HG03442 (cell line): ENCODE results near the gene CHD6.

Experiments used
- ATAC-seq: cut with Tn5 transposase; IDR thresholded peaks from one replicate; pipeline ENCODE4 v1.9.1; 2021; ENCODE audit warnings: mild to moderate bottlenecking, moderate library complexity; ENCODE audit not compliant: unreplicated experiment

CHD6 gene

DNA sequence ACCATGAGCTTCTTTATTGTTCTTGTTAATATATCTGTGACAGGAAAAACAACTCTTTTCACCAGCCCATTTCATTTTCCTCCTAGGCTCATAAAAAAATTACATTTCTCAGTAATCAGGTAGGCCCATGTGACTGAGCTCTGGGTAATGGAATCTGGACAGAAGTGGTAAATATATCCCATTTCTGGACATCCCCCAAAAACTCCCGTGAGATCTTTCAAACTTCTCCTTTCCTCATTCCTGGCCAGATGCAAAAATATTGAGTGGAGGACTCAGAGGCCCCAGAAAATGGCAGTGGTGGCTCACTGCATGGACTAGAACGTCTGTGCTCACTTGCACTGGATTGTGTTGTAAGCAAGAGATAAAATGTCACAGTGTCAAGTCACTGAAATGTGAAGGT, 3.8 kb upstream of the CHD6 start:
- no peak for ATAC-seq

DNA sequence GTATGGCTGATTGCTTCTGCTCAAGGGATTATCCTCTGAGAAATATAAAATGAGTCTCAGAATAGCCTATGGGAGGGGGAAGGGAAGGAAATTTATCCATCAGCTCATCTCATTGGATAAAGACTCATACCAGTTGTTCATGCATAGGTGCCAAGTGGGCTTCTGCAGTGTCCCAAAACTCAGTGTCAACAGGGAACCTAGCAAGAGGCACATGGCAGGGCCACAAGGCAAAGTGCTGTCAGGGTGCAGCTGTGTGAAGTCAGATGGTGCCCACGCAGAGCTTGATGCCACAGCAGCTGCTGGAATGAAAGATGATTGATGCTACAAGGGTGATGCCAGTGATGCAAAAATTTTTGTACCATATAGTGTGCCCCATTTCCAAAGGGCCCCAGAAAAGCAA, 3.2 kb upstream of the CHD6 start:
- no peak for ATAC-seq

DNA sequence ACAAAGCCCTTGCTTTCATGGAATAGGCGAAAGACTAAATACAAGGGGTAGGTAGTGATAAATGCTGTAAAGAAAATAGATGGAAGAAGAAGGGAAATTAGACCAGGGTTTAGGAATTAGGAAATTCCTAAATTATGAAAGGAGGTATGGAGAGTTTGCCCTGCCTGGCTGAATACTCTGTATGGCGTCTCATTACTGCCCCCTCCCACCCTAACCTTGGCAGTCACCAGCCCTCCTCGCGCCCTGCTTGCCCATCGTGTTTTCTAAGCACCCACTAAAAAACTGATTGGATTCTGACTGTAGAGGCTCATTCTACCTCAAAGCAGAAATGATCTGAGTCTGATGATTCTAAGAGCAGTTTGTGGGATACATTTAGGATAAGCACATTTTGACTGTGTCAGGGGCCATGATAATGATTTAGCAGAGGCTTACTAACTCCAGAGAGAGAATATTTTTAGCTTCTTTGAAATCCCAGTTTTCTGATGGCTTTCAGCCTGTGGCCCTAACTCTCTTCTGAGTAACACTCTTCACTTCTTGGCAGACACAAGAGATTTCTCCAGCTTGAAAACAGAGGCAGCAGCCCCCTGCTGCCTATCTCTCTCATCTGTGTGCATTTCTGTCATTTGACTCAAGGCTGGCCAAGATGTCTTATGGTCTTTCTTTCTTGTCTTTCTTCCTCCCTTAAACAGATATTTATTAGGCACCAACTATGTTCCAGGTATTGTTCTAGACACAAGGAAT, 1.4 kb upstream of the CHD6 start:
- ATAC-seq, result no peak

- no peak for ATAC-seq
Measured at GRCh38 chr20:41618807-41619311, 682 bp upstream of the CHD6 start.

DNA sequence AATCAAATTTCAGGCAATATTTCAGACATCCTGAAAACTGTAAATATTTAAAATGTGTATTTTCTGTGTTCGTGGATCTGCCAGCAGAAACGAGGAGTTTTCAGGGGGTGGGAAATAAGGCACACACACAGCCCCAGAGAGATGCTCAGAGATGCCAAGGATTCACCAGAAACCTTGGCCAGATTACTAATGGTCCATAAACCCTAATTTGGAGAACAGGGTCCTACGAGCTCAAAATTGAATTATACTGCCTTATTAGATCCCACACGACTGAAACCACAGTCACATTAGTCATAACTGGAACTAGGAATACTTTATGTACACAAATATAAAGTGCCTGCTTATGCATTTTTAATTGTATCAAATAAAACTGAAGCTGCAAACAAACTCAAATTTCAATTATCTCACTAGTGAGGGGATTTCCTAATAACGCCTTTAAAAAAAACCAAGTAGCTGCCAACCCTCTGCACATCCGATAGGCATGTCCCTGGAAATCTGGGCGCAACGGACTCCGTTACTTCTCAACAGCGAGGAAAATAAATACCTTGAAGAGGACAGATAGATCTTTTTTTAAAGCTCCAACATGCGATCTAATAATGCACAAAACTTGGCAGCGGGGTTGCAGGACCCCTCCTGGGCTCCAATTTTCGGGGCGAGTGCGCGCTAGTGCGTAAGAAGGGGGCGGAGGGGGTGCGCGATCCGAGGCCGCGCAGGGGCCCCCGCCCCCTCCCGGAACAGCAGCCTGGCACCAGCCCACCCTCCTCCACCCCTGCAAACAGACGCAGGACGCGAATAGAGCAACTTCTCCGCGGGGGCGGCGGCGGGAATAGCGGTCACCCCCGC, 897 bp downstream of the CHD6 start:
- ATAC-seq, result peak; percentile 1

DNA sequence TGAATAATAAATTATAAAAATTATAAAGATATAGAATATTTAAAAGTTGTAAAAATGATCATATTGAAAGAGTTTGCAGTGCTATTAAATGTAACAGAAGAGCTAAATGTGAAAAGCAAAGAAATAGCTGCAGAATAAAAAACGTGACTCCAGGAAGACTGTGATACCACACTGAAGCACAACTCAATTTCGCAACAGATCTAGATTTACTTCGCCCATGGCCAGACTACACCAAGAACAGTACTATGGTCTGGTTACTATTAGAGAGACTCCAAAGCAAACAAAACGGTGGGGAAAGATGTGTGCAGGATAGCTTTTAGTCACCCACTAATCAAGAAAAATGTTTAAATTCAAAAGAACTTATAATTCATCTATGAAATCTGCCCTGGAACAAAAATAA, 1.9 kb downstream of the CHD6 start:
- ATAC-seq, result no peak

GRCh38 chr20:41615676-41616075, 2.5 kb downstream of the CHD6 start:
- no peak for ATAC-seq

GRCh38 chr20:41615110-41615509, 3.1 kb downstream of the CHD6 start:
- ATAC-seq, result no peak

DNA sequence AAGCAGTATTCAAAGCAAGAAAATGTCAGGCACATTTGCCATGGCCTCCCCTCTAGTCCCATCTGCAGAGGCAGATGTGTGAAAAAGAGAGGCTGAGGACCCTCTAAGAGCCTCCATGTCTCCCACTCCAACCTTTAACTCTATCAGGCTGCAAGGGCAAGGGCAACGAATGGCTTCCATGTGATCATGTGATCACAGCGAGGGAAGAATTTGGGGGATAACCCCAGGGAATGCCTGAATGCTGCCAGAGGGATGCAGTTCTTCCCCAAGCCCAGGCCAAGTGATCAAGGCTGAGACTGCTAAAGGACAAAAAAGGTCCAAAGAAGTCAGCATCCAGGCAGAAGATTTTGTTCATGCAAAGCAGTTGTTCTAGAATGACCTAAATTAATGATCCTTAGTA, 4.9 kb downstream of the CHD6 start:
- ATAC-seq, result no peak

DNA sequence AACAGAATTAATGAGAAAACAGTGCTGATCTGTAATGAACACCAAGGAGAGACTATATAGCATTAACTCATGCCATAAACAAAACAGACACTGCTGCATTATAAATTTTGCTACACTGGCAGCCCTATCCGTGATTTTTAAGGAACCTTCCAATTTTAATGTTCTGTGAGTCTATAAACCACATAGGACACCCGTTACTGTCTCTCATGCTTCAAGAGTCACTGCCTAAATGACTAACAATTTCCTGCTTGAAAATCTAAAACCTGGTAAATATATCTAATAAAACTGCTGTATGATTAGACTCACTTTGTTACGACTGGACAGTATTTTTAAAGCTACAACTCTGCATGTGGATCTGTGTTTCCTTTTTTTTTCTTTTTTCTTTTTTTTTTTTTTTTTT, 8.7 kb downstream of the CHD6 start:
- ATAC-seq, result no peak

- no peak for ATAC-seq
Measured at GRCh38 chr20:41608606-41609005, 9.6 kb downstream of the CHD6 start.

DNA sequence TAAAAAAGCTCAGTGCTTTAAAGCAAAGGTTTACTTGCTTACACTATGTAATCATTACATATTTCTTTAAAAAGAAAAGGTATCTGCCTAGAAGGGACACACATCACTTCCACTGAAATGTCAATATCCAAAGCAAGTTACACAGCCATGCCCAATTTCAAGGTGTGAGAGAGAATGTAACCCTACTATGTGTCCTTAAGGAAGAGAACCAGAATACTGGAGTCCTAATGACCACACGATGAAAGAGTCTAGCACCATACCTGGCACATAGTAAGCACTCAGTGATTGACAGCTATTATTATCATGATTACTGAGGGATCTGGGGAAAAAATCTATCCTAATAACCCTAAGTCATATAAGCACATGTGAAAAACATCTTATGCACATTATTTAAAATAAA, 10.4 kb downstream of the CHD6 start:
- ATAC-seq, result no peak

DNA sequence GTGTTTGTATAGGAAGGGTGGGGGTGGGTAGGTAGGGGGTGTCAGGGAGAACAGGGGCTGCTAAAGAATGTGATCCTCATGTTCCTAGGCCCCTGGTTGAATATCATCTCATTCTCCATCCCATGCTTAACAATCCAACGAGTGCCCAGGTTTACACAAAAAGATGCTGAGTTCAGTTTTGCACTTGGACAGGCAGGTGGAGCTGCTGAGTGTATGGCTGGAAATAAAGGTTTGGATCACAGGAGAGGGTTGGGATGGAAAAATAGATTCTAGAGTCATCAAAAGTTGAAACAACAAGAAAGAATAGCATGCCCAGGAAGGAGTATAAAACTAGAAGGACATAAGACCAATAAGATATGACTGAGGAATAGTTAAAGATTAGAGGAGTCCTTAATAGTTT, 14.2 kb downstream of the CHD6 start:
- ATAC-seq, result no peak

DNA sequence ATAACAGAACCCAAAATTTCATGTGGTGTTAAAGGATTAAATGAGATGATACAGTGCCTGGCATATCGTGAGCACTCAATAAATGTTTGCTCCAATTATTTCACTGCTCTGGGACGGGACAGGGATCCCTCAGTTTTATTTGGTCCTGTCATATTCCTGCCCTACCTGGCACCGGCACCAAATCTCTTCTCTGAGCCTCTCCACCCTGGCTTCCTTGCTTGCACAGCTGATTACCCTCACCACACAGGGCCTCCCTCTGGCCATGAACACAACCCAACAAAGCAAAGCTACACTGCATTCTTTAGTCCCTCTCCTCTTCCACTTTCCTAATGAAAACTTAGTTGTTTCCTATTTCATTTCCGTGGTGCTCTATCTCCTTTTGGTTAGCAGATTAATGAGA, 16.4 kb downstream of the CHD6 start:
- no peak for ATAC-seq

- ATAC-seq, result no peak
Measured at GRCh38 chr20:41600926-41601631, 17.1 kb downstream of the CHD6 start.

DNA sequence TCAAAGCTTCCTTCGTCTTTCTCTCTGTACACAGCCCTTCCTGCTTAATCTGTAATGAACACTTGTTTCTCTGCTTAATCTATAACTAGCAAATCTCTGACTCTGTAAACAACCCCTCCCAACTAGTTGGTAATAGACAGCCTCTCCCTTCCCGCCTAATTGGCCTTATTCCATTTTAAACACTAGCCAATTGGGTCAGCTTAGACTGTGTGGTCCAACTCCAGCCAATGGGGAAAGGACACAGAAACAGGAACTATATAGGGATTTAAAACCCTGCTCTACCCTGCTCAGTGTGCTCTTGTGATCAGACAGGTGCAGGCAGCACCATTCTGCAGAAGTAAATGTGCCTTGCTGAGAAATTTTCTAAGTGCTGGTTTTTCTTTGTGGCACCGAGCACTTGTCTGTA, 18.5 kb downstream of the CHD6 start:
- no peak for ATAC-seq

DNA sequence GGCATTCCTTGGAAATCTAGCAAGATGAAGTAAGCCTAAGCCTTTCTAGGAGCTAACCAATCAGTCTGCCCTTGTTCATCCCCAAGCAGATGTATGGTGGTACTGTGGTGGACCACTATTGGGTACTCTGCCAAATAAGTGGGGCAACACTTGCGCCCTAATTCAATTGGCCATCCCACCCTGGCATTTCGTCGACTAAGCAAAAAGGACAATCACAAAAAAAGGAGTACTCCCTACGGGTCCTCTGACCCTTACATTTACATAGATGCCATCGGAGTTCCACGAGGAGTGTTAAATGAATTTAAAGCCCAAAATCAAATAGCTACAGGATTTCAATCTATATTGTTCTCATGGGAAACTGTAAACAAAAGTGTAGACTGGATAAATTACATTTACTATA, 19.5 kb downstream of the CHD6 start:
- no peak for ATAC-seq

- ATAC-seq, result no peak
Measured at GRCh38 chr20:41594514-41595322, 23.5 kb downstream of the CHD6 start.

- no peak for ATAC-seq
Measured at GRCh38 chr20:41592516-41593216, 25.5 kb downstream of the CHD6 start.

- no peak for ATAC-seq
Measured at GRCh38 chr20:41587956-41588355, 30.2 kb downstream of the CHD6 start.
